GM19240 (cell line): ENCODE results near the gene TMEM151A.

Source experiments
- DNase-seq: peaks from one replicate; pipeline ENCODE4 v3.0.0; 2011; ENCODE audit warnings: low spot score; ENCODE audit not compliant: insufficient read length

Gene TMEM151A

GRCh38 chr11:66336234-66337102 lies 44.8 kb downstream of the TMEM151A start, which contains the start of gene RIN1:
RIN1 (minus strand) TSS chr11:66336434; CDS start chr11:66336402, 32 bp downstream.
- peak; percentile 63 for DNase-seq

- no peak for DNase-seq
Measured at GRCh38 chr11:66337103-66337899, 45.6 kb downstream of the TMEM151A start.

- no peak for DNase-seq
Measured at GRCh38 chr11:66338276-66339161, 46.8 kb downstream of the TMEM151A start.

- no peak for DNase-seq
Measured at GRCh38 chr11:66339162-66339675, 47.5 kb downstream of the TMEM151A start.

- DNase-seq: no peak
Measured at GRCh38 chr11:66339686-66340483, 48.2 kb downstream of the TMEM151A start.

GRCh38 chr11:66340596-66341501 lies 49.2 kb downstream of the TMEM151A start:
- DNase-seq: no peak

GRCh38 chr11:66341502-66342126 lies 49.9 kb downstream of the TMEM151A start:
- no peak for DNase-seq

GRCh38 chr11:66343176-66343575 lies 51.5 kb downstream of the TMEM151A start:
- DNase-seq: no peak

- peak; percentile 98 for DNase-seq
Measured at GRCh38 chr11:66344550-66345315, 53.0 kb downstream of the TMEM151A start, which contains the start of gene BRMS1. BRMS1 (minus strand) TSS chr11:66345104; CDS start chr11:66342234, 2,870 bp downstream.

- DNase-seq: no peak
Measured at GRCh38 chr11:66345316-66345649, 53.6 kb downstream of the TMEM151A start.
